CD14-positive monocyte (primary cell): Measurements from ENCODE around the gene KLF13. TPM values are rescaled to one million over a fixed set of nuclear protein-coding genes. Genes with fewer than 3 reads are reported as not detected.

Experiments
- DNase-seq, 3 donors: peaks; one replicate each; pipeline ENCODE4 v3.0.0-alpha.2; 2011 to 2022
- H2AFZ ChIP-seq: 2 replicates; pipeline ENCODE4 v1.6.0; 2012; ENCODE audit warnings: mild to moderate bottlenecking, low read depth, low read length, inconsistent platforms; ENCODE audit not compliant: insufficient read depth, poor library complexity, severe bottlenecking
- H3K27ac ChIP-seq, 2 donors: 1 replicate in 1 of 2; 2 replicates in 1 of 2; pipeline ENCODE4 v1.5.1; 2012 to 2013; ENCODE audit warnings: low read length in 2 of 2, control low read depth in 1 of 2, inconsistent platforms in 1 of 2, low read depth in 1 of 2, mild to moderate bottlenecking in 1 of 2
- H3K27me3 ChIP-seq, 2 donors: one replicate each; pipeline versions ENCODE4 v1.6.0 to v1.6.1; 2011 to 2013; ENCODE audit warnings: low read length in 2 of 2; ENCODE audit not compliant: control insufficient read depth in 2 of 2, insufficient read depth in 2 of 2
- H3K36me3 ChIP-seq, 2 donors: replicated peaks in 1 of 2; 1 replicate in 1 of 2; 2 replicates in 1 of 2; pipeline versions ENCODE4 v1.5.1 to v1.6.1; 2012 to 2013; ENCODE audit warnings: low read length in 2 of 2, control low read depth in 1 of 2, inconsistent platforms in 1 of 2, mild to moderate bottlenecking in 1 of 2; ENCODE audit not compliant: insufficient read depth in 2 of 2, control insufficient read depth in 1 of 2
- H3K4me1 ChIP-seq, 2 donors: 1 replicate in 1 of 2; 2 replicates in 1 of 2; pipeline versions ENCODE4 v1.5.1 to v1.6.1; 2012 to 2013; ENCODE audit warnings: low read length in 2 of 2, control low read depth in 1 of 2, inconsistent platforms in 1 of 2, mild to moderate bottlenecking in 1 of 2, moderate library complexity in 1 of 2; ENCODE audit not compliant: insufficient read depth in 2 of 2, control insufficient read depth in 1 of 2
- H3K4me2 ChIP-seq: replicated peaks from 2 replicates; pipeline ENCODE3; 2012; ENCODE audit warnings: low read length, moderate library complexity, mild to moderate bottlenecking; ENCODE audit not compliant: poor library complexity, severe bottlenecking; ENCODE audit errors: extremely low read depth
- H3K4me3 ChIP-seq, 3 experiments: fragments of 200-600 bp in 1 of 3; sonication (generic) in 1 of 3; replicated peaks in 1 of 3; 1 replicate in 2 of 3; 2 replicates in 1 of 3; pipeline ENCODE4 v1.5.1; 2011 to 2013; ENCODE audit warnings: low read length in 3 of 3, mild to moderate bottlenecking in 3 of 3, control low read depth in 2 of 3, low read depth in 2 of 3, inconsistent platforms in 1 of 3, moderate library complexity in 1 of 3
- H3K79me2 ChIP-seq: 2 replicates; pipeline ENCODE4 v1.6.0; 2012; ENCODE audit warnings: mild to moderate bottlenecking, control low read depth, inconsistent platforms, low read length, moderate library complexity; ENCODE audit not compliant: insufficient read depth
- H3K9ac ChIP-seq: 2 replicates; pipeline ENCODE4 v1.6.0; 2017; ENCODE audit warnings: low read length, mild to moderate bottlenecking; ENCODE audit not compliant: insufficient read depth, poor library complexity, severe bottlenecking
- H3K9me3 ChIP-seq, 2 donors: replicated peaks in 1 of 2; 1 replicate in 1 of 2; 2 replicates in 1 of 2; pipeline versions ENCODE4 v1.5.1 to v1.6.1; 2012 to 2013; ENCODE audit warnings: low read length in 2 of 2, control low read depth in 1 of 2; ENCODE audit not compliant: control insufficient read depth in 1 of 2, insufficient read depth in 1 of 2
- H4K20me1 ChIP-seq: 2 replicates; pipeline ENCODE4 v1.6.0; 2012; ENCODE audit warnings: mild to moderate bottlenecking, low read length, control low read depth, moderate library complexity; ENCODE audit not compliant: insufficient read depth
- H3K27ac Mint-ChIP-seq, 7 donors: one replicate each; pipeline ENCODE4 v1.8.0; 2020; ENCODE audit warnings: mild to moderate bottlenecking in 7 of 7, mixed read lengths in 7 of 7, moderate library complexity in 6 of 7, inconsistent platforms in 2 of 7
- H3K27me3 Mint-ChIP-seq, 3 donors: one replicate each; pipeline ENCODE4 v1.8.0; 2021 to 2022; ENCODE audit warnings: low read depth in 3 of 3, mild to moderate bottlenecking in 3 of 3, mixed read lengths in 3 of 3, moderate library complexity in 3 of 3, inconsistent platforms in 1 of 3
- H3K36me3 Mint-ChIP-seq, 2 donors: one replicate each; pipeline ENCODE4 v1.8.0; 2020; ENCODE audit warnings: mixed read lengths in 2 of 2, inconsistent platforms in 1 of 2, mild to moderate bottlenecking in 1 of 2
- H3K4me1 Mint-ChIP-seq: one replicate; pipeline ENCODE4 v1.8.0; 2020; ENCODE audit warnings: mild to moderate bottlenecking, mixed read lengths
- H3K4me3 Mint-ChIP-seq, 2 donors: one replicate each; pipeline ENCODE4 v1.8.0; 2020; ENCODE audit warnings: mild to moderate bottlenecking in 2 of 2, mixed read lengths in 2 of 2, moderate library complexity in 1 of 2
- H3K9me3 Mint-ChIP-seq, 7 donors: one replicate each; pipeline ENCODE4 v1.8.0; 2020 to 2022; ENCODE audit warnings: mixed read lengths in 7 of 7, mild to moderate bottlenecking in 6 of 7, moderate library complexity in 6 of 7, inconsistent platforms in 2 of 7
- CTCF ChIP-seq: fragments of 200-600 bp; IDR thresholded peaks from one replicate; pipeline ENCODE4 v1.8.0; 2022; ENCODE audit warnings: antibody characterized with exemption, mild to moderate bottlenecking
- WGBS: methylation state at CpG from one replicate; pipeline ENCODE4 v1.1.5; 2013; ENCODE audit warnings: missing lambda C conversion rate; ENCODE audit not compliant: insufficient coverage; 5-methylcytosine and 5-hydroxymethylcytosine counted together
- intact Hi-C, 2 donors: fragments of 100-400 bp; cut with micrococcal nuclease; formaldehyde crosslinking; loops; one replicate each; pipeline versions ENCODE4 v1.15.0 to v1.15.1; 2023
- polyA plus RNA-seq, 3 donors: library from polyadenylated mRNA; depleted of rRNA in 1 of 3; unstranded in 2 of 3; stranded (reverse) in 1 of 3; fragments of 300-500 nt in 2 of 3; fragments of >200 nt in 1 of 3; fragmentation: Illumina TruSeq in 2 of 3; gene quantifications; 1 replicate in 2 of 3; 2 replicates in 1 of 3; pipeline ENCODE4 v1.2.3, GENCODE V29; 2012 to 2021

The KLF13 gene
- polyA plus RNA-seq, 3 donors: 22.5 to 121 (median 28.0) TPM

GRCh38 chr15:31332681-31333071, 6.0 kb downstream of the KLF13 start:
- peaks cover 100% of the 10 kb centered on the region for H3K79me2 ChIP-seq
- peaks cover 84 to 90% of the 10 kb centered on the region in 2 donors for H3K4me1 ChIP-seq
- H3K4me1 Mint-ChIP-seq: peaks cover 90% of the 10 kb centered on the region
- intact Hi-C loops: no loop called here
- H3K9me3 ChIP-seq: no peaks in the 10 kb centered on the region
- H2AFZ ChIP-seq: no peak overlapping the region
- peaks cover 15 to 29% of the 10 kb centered on the region in 2 donors for H3K36me3 Mint-ChIP-seq
- no peaks in the 10 kb centered on the region for H3K27me3 ChIP-seq
- peak overlapping the region in 1 of 2 donors; percentile 94 for H3K4me3 Mint-ChIP-seq
- no peak for TF ChIP-seq CTCF
- peaks cover 97% of the 10 kb centered on the region for H4K20me1 ChIP-seq
- no peaks in the 10 kb centered on the region for H3K9me3 Mint-ChIP-seq
- H3K4me2 ChIP-seq: peak overlapping the region; percentile 94
- peaks cover 0 to 3% (median 0%) of the 10 kb centered on the region in 3 donors for H3K27me3 Mint-ChIP-seq
- H3K27ac ChIP-seq: peak overlapping the region in 1 of 2 donors; percentile 91
- H3K4me3 ChIP-seq: peak overlapping the region in 1 of 3 experiments; percentile 99
- peaks cover 8 to 25% of the 10 kb centered on the region in 2 donors for H3K36me3 ChIP-seq
- H3K9ac ChIP-seq: peak overlapping the region; percentile 24
- H3K27ac Mint-ChIP-seq: peak overlapping the region; percentile 13 to 86 (median 64)
- 100% methylated on average over 1 of the region's 1 CpG for WGBS
- DNase-seq: no peak

DNA sequence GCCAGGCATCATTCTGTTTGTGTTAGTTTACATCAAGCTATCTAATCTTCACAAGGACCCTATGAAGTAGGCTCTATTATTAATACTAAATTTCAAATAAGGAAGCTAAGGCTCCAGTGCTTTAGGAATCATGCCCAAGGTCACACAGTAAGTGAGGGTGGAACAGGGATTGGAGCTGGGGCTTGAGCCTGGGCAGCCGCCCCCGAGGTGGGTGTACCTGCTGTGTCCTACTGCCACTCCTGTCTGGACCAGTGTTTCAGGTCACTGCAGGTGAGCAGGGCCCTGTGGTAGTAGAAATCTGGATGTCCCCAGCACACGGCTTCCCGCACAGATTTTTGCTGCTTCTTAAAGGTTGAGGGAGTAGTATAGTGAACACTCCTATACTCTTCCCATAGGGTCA, 6.5 kb downstream of the KLF13 start:
- peak overlapping the region; percentile 94 for H3K4me2 ChIP-seq
- H3K79me2 ChIP-seq: peaks cover 100% of the 10 kb centered on the region
- H3K36me3 Mint-ChIP-seq: peaks cover 15 to 31% of the 10 kb centered on the region in 2 donors
- no peak for DNase-seq
- H3K27ac ChIP-seq: peak overlapping the region in 1 of 2 donors; percentile 91
- H2AFZ ChIP-seq: no peak overlapping the region
- peaks cover 100% of the 10 kb centered on the region for H4K20me1 ChIP-seq
- H3K4me1 ChIP-seq: peaks cover 89 to 94% of the 10 kb centered on the region in 2 donors
- intact Hi-C loops: no loop called here
- TF ChIP-seq CTCF: no peak
- H3K4me3 ChIP-seq: peak overlapping the region in 1 of 3 experiments; percentile 99
- H3K27me3 Mint-ChIP-seq: peaks cover 0 to 3% (median 0%) of the 10 kb centered on the region in 3 donors
- H3K9ac ChIP-seq: no peak overlapping the region
- no peaks in the 10 kb centered on the region for H3K9me3 ChIP-seq
- H3K4me3 Mint-ChIP-seq: no peak overlapping the region
- no peaks in the 10 kb centered on the region for H3K9me3 Mint-ChIP-seq
- no CpG with 5 or more reads among the region's 4 CpGs for WGBS
- peaks cover 8 to 25% of the 10 kb centered on the region in 2 donors for H3K36me3 ChIP-seq
- no peaks in the 10 kb centered on the region for H3K27me3 ChIP-seq
- H3K27ac Mint-ChIP-seq: peak overlapping the region in 3 of 7 donors; percentile 23 to 86 (median 54)
- peaks cover 95% of the 10 kb centered on the region for H3K4me1 Mint-ChIP-seq
